Measurements from ENCODE around the gene MAP2.

- no peak for TF ChIP-seq CTCF (optimal IDR thresholded peaks at IDR 0.05 in 1 of 3, IDR thresholded peaks at IDR 0.05 in 1 of 3, conservative IDR thresholded peaks at IDR 0.05 in 1 of 3; ENCODE audit: extremely low read depth in 1 of 3, insufficient read depth in 2 of 3, low read length in 3 of 3)
- no peak for TF ChIP-seq EZH2 (IDR thresholded peaks at IDR 0.05; ENCODE audit: low read length)
Observed at GRCh38 chr2:209702775-209703174, 278.9 kb downstream of the MAP2 start.
